H1 (cell line): ENCODE data around the gene ACTR1B. TPM values are rescaled to one million over a fixed set of nuclear protein-coding genes. Genes with fewer than 3 reads are reported as not detected.
A peak's percentile ranks its signal among the peaks of the same experiment; 100 is the strongest.

Experiments
- ASH2L ChIP-seq: fragments of 200-600, 300-600 bp; sonication (generic); IDR thresholded peaks from one replicate; pipeline ENCODE4 v1.7.1; 2017; ENCODE audit warnings: low read length
- CEBPB ChIP-seq: IDR thresholded peaks from 2 replicates; pipeline ENCODE4 v1.6.1; 2012; ENCODE audit warnings: low read depth, low read length
- CHD1 ChIP-seq: IDR thresholded peaks from 2 replicates; pipeline ENCODE4 v1.6.1; 2012; ENCODE audit warnings: low read depth, low read length, improper control_type of control experiment
- CHD2 ChIP-seq: IDR thresholded peaks from 2 replicates; pipeline ENCODE4 v1.6.1; 2012; ENCODE audit warnings: low read length, improper control_type of control experiment
- CREB1 ChIP-seq: IDR thresholded peaks from 2 replicates; pipeline ENCODE4 v1.6.1; 2012; ENCODE audit warnings: inconsistent platforms
- CTBP2 ChIP-seq: IDR thresholded peaks from 2 replicates; pipeline ENCODE4 v1.7.0; 2011; ENCODE audit warnings: borderline replicate concordance, mild to moderate bottlenecking, moderate library complexity, mixed read lengths, low read length; ENCODE audit not compliant: insufficient read depth, insufficient read length
- EZH2 ChIP-seq: fragments of 200-600 bp; sonication (generic); IDR thresholded peaks from 2 replicates; pipeline ENCODE4 v1.7.1; 2012; ENCODE audit warnings: low read depth, mild to moderate bottlenecking, moderate library complexity, low read length, inconsistent platforms; ENCODE audit not compliant: severe bottlenecking
- JUND ChIP-seq: IDR thresholded peaks from 2 replicates; pipeline ENCODE4 v1.6.1; 2011; ENCODE audit warnings: mild to moderate bottlenecking, improper control_type of control experiment, low read length
- KDM1A ChIP-seq: fragments of 200-600, 300-600 bp; sonication (generic); IDR thresholded peaks from 2 replicates; pipeline ENCODE4 v1.7.1; 2016; ENCODE audit warnings: mild to moderate bottlenecking, low read length, borderline replicate concordance
- MAX ChIP-seq: IDR thresholded peaks from 2 replicates; pipeline ENCODE4 v1.6.1; 2012; ENCODE audit warnings: inconsistent platforms
- NRF1 ChIP-seq: IDR thresholded peaks from 2 replicates; pipeline ENCODE4 v1.6.1; 2011; ENCODE audit warnings: mild to moderate bottlenecking, low read depth, low read length, improper control_type of control experiment
- POLR2AphosphoS5 ChIP-seq: IDR thresholded peaks from 2 replicates; pipeline ENCODE4 v1.6.1; 2011; ENCODE audit warnings: low read depth, low read length
- RNF2 ChIP-seq: fragments of 200-900, 300-1000 bp; sonication (generic); IDR thresholded peaks from 2 replicates; pipeline ENCODE4 v1.7.1; 2016; ENCODE audit warnings: borderline replicate concordance, low read depth, mild to moderate bottlenecking, antibody characterized with exemption, low read length; ENCODE audit not compliant: poor library complexity, severe bottlenecking; ENCODE audit errors: missing control alignments
- RXRA ChIP-seq: IDR thresholded peaks from 2 replicates; pipeline ENCODE4 v1.6.1; 2011; ENCODE audit warnings: low read depth, mild to moderate bottlenecking, low read length, moderate library complexity; ENCODE audit not compliant: insufficient read depth
- SAP30 ChIP-seq: fragments of 300-600 bp; sonication (generic); IDR thresholded peaks from 2 replicates; pipeline ENCODE4 v1.7.1; 2012; ENCODE audit warnings: low read length, moderate library complexity, mild to moderate bottlenecking, inconsistent platforms; ENCODE audit not compliant: insufficient read depth, insufficient replicate concordance
- SP1 ChIP-seq: IDR thresholded peaks from 2 replicates; pipeline ENCODE4 v1.6.1; 2011; ENCODE audit warnings: low read depth, low read length
- SP2 ChIP-seq: IDR thresholded peaks from 2 replicates; pipeline ENCODE4 v1.6.1; 2012; ENCODE audit warnings: mild to moderate bottlenecking, low read length, inconsistent platforms
- SRF ChIP-seq: IDR thresholded peaks from 2 replicates; pipeline ENCODE4 v1.6.1; 2011; ENCODE audit warnings: mild to moderate bottlenecking, low read depth, low read length, moderate library complexity
- TAF1 ChIP-seq: IDR thresholded peaks from 2 replicates; pipeline ENCODE4 v1.6.1; 2011; ENCODE audit warnings: mild to moderate bottlenecking, low read depth, low read length
- TAF7 ChIP-seq: optimal IDR thresholded peaks from 2 replicates; pipeline ENCODE3; 2011; ENCODE audit warnings: low read depth, mild to moderate bottlenecking, inconsistent platforms, low read length, moderate library complexity, borderline replicate concordance
- TEAD4 ChIP-seq: IDR thresholded peaks from 2 replicates; pipeline ENCODE4 v1.6.1; 2012; ENCODE audit warnings: low read depth, low read length, inconsistent platforms, mixed read lengths
- USF2 ChIP-seq: IDR thresholded peaks from 2 replicates; pipeline ENCODE4 v1.6.1; 2011; ENCODE audit warnings: low read length, improper control_type of control experiment
- polyA plus RNA-seq, 7 experiments: library from polyadenylated mRNA; depleted of rRNA in 3 of 7; stranded (reverse) in 5 of 7; unstranded in 2 of 7; fragments of >200 nt in 5 of 7; fragments of 200-250 nt in 2 of 7; gene quantifications; 1 replicate in 5 of 7; 2 replicates in 1 of 7; 4 replicates in 1 of 7; pipeline versions ENCODE4 v1.2.1 to v1.2.3, GENCODE V29; 2011 to 2013; ENCODE audit warnings: missing spikeins in 2 of 7, mixed read lengths in 2 of 7
- total RNA-seq: library from RNA; stranded (reverse); fragmentation: NEBNext Ultra II Directional; extraction: Animal tissue kit (Norgen Biotek cat#: 25700); gene quantifications from 2 replicates; pipeline ENCODE4 v1.2.1, GENCODE V29; 2021

ACTR1B gene
- total and polyA plus RNA-seq, 2 of the 8 experiments (the other 6 are each of a cell fraction or from before 2014, with no cell fraction given): 40.7 to 56.0 TPM

GRCh38 chr2:97663962-97664635, at the start of gene ACTR1B (continued):
- peak; percentile 31; the same call in 1 of the 2 replicates for TF ChIP-seq SP2
- TF ChIP-seq SP1: peak; percentile 87; the same call in 1 of the 2 replicates
- no peak for TF ChIP-seq RNF2
- peak; percentile 89 for TF ChIP-seq JUND
- TF ChIP-seq TAF1: peak; percentile 87
- no peak for TF ChIP-seq ASH2L
- no peak for TF ChIP-seq NRF1
- TF ChIP-seq MAX: peak; percentile 55; the same call in 1 of the 2 replicates
- TF ChIP-seq EZH2: no peak
- TF ChIP-seq SAP30: no peak
- TF ChIP-seq SRF: no peak
- no peak for TF ChIP-seq TAF7
- TF ChIP-seq KDM1A: no peak
- TF ChIP-seq CEBPB: peak; percentile 5; the same call in 1 of the 2 replicates
- TF ChIP-seq CHD2: peak; percentile 72
- TF ChIP-seq RXRA: no peak
- no peak for TF ChIP-seq CHD1
- TF ChIP-seq CTBP2: no peak
- TF ChIP-seq TEAD4: no peak
- TF ChIP-seq USF2: no peak
- peak; percentile 83 for TF ChIP-seq CREB1
- peak; percentile 88 for TF ChIP-seq POLR2AphosphoS5
